ENCODE data around the gene WWOX.

DNA sequence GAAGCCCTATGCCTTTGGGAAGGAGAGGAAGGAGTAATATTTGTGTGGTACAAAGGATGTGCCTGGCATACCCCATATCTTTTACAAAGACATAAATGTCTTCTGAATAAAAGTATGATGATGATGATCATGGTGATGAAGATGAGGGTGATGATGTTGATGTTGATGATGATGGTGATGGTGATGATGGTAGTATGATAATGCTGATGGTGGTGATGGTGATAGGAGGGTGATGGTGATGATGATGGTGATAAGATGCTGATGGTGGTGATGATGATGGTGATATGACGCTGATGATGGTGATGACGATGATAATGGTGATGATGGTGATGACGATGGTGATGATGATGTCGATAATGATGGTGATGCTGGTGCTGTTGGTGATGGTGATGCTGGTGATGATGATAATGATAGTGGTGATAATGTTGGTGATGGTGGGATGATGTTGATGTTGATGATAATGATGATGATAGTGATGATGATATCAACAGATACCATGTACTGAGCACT is 684.2 kb downstream of the WWOX start:
- TF ChIP-seq, protein P1, sequence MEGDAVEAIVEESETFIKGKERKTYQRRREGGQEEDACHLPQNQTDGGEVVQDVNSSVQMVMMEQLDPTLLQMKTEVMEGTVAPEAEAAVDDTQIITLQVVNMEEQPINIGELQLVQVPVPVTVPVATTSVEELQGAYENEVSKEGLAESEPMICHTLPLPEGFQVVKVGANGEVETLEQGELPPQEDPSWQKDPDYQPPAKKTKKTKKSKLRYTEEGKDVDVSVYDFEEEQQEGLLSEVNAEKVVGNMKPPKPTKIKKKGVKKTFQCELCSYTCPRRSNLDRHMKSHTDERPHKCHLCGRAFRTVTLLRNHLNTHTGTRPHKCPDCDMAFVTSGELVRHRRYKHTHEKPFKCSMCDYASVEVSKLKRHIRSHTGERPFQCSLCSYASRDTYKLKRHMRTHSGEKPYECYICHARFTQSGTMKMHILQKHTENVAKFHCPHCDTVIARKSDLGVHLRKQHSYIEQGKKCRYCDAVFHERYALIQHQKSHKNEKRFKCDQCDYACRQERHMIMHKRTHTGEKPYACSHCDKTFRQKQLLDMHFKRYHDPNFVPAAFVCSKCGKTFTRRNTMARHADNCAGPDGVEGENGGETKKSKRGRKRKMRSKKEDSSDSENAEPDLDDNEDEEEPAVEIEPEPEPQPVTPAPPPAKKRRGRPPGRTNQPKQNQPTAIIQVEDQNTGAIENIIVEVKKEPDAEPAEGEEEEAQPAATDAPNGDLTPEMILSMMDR (IDR thresholded peaks at IDR 0.05) = no peak
- TF ChIP-seq POLR2A (IDR thresholded peaks at IDR 0.05) = no peak
